Epithelial cell of prostate (primary cell): Measurements from ENCODE around the gene AQP6.

Source experiments
- DNase-seq: peaks from one replicate; pipeline ENCODE4 v3.0.0-alpha.2; 2011; ENCODE audit warnings: low read depth, low spot score
- H3K27ac ChIP-seq: fragments of 450-650 bp; 2 replicates; pipeline ENCODE4 v1.5.1; 2017; ENCODE audit warnings: mild to moderate bottlenecking

The AQP6 gene, protein sequence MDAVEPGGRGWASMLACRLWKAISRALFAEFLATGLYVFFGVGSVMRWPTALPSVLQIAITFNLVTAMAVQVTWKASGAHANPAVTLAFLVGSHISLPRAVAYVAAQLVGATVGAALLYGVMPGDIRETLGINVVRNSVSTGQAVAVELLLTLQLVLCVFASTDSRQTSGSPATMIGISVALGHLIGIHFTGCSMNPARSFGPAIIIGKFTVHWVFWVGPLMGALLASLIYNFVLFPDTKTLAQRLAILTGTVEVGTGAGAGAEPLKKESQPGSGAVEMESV

DNA sequence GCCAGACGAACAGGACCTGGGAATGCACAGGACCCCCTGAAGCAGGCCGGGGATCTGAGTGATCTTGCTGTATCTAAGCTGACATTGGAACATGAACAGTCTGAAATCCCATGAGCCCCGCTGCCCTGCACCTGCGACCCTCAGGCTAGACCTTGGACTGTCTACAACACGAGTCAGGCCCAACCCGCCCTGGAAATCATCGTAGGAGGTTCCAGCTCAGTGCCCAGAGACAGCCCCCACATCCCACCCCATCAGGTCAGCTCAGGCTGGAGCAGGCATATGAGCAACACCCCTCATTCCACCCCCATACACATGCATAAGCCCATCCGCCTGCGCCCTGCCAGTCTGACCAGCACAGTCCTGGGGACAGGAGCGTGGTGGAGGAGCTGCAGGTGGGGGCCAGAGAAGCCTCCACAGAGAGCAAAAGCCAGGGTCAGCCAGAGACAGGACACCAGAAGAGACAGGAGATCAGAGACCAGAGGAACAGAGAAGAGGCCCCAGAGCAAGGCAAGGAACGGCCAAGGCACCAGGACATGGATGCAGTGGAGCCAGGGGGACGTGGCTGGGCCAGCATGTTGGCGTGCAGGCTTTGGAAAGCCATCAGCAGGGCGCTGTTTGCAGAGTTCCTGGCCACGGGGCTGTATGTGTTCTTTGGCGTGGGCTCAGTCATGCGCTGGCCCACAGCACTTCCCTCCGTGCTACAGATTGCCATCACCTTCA is at the start of gene AQP6:
Gene AQP6 (plus strand): TSS at position 307 of the 720 bp plus-strand sequence. CDS start 227 bp downstream, at position 534.
- no peak for DNase-seq
- no peak within 1 kb of the TSS for H3K27ac ChIP-seq

DNA sequence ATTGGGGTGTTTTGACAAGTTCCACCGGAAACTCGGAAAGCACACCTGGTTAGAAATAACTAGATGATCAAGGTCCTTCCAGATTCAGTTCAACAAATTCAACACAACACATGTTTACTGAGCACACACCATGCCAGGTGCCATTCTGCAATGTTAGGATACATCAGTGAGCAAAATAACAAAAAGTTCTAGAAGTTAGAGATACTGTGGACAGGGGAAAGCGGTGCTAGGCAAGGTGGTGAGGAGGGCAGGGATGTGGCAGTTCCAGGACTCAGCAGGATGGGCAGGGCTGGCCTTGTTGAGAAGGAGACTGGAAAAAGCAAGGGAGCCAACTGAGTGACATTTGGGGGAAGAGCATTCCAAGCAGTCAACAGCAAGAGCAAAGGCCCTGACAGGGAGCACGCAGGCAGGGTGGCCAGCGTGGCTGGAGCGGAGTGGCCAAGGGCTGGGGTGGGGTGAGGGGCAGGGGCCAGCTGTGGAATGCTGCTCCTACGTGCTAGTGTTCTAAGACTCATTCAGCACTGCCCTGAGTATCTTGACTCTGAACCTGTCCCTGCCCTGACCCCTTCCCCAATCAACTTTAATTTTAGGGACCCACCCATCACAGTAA is 49.6 kb upstream of the AQP6 start:
- DNase-seq, result no peak
- no peak overlapping the region for H3K27ac ChIP-seq

DNA sequence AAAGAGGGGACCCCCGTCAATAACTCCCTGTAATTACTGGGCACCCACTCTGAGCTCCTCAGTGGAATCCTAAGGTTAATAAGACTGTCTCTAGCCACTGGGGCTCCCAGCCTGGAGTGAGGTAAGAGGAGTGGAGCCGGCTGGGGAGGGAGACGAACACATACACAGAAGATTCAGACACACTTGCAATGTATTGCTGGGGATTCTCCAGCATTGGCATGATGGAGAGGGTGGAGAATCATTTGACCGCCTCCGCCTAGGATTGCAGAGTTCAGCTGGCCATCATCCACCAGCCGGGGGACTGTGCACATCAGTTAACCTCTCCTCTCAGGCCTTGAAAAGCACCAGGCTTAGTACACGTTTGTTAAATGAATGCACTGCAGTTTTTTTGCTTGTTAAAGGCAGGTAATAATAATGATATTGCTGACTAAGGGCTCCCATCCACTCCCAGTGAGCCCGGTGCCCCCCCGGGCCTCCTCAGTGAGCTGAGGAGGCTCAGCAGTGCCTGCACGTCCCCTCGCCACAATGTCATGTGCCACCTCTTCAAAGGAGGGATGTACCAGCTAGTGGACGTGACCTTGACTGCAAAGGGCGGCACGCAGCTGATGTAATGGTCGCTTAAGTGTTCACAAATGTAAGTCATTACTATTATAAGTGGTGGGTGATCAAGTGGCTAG is 48.7 kb upstream of the AQP6 start:
- DNase-seq, result no peak
- H3K27ac ChIP-seq, result no peak overlapping the region

DNA sequence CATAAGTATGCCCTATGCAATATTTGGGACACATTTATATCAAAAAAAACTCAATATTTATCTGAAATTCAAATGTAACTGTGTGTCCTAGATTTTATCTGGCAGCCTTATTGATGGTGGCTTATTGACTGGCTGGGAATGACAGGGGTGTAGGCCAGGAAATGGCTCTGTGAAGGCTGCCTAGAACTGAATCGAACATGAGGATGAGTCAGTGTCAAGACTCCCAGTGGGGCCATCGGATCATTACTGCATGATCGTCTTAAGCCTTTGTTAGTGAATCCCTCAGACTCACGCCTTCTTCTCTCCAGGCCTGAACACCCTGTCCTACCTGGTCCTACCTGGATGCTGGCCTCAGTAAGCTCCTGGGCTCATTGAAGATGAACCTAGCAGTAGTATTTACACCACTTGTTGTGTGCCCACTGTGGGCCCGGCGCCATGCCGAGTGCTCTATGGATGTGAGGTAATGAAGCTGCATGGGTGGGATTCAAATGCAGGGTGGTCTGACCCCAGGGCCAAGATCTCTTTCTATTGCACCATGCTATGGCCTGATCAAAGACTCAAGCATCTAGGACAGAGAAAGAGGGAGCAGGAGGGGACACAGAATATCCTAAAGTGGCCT is 48.0 kb upstream of the AQP6 start:
- no peak for DNase-seq

DNA sequence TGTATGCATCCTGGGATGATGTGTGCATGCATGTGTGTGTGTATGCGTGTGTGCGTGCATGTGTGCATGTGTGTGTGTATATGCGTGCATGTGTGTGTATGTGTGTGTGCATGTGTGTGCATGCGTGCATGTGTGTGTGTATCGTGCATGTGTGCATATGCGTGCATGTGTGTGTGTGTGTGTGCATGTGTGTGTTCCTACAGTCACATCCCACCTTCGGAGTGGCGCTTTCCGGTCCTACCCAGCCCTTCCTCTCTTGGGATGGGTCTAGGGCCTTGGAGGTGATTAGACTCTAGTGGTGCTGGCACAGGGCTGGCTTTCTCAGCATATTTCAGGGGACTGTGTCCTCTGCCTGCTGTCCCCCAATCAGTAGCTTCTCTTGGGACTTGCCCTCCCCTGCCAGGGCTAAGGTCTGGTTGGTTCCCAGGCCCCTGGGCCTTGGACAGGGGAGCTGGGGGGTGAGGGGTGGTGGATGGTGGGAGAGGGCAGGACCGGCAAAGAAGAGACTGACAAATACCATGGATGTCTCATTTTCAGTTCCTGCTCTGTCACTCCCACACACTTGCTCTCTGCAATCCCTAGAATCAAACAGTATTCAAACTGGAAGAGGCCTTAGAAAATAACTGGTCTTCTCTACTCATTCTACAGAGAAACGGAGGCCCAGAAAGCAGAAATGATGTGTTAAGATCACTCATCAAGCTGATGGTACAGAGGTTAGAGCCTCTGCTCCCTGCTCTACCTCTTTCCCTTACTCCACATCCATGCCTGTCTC is 47.1 kb upstream of the AQP6 start:
- DNase-seq, result no peak
- H3K27ac ChIP-seq, result no peak overlapping the region

More for the DNA sequence above, 48.0 kb upstream of the AQP6 start:
- no peak overlapping the region for H3K27ac ChIP-seq

DNA sequence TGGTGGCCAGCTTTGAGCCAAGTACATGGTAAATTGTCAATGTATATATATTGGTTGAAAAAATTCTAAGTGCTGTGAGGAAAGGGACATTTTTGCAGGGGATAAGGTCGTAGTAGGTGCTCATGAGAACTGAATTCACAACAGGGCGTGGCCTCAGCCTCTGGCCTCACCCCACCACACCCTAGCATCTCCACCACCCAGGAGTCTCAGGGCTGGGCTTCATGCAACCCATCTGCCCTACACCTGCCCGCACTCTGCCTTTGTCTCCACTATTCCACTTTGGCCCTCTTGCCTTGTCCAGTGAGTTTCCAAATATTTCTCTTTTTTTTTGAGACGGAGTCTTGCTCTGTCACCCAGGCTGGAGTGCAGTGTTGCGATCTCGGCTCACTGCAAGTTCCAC is 44.3 kb upstream of the AQP6 start:
- no peak for DNase-seq
- H3K27ac ChIP-seq, result no peak overlapping the region

DNA sequence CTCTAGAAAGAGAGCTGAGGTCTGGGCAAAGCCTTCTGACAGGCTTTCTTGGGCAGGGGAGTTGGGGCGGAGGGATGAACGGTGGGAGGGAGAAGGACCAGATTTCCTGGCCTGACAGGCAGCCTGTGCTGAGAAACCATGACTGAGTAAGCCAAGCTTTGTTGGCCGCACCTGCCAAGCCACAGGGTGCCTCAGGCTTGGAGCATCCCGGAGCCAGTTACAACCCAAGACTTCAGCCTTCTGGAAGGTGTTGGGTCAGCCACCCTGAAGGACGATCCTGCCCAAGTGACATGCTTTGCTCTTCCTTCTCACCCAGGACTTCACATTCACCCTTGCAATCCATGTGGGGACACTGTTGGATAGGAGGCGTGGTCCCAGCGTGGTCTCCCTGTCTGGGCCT is 43.2 kb upstream of the AQP6 start:
- no peak overlapping the region for H3K27ac ChIP-seq
- DNase-seq, result no peak

DNA sequence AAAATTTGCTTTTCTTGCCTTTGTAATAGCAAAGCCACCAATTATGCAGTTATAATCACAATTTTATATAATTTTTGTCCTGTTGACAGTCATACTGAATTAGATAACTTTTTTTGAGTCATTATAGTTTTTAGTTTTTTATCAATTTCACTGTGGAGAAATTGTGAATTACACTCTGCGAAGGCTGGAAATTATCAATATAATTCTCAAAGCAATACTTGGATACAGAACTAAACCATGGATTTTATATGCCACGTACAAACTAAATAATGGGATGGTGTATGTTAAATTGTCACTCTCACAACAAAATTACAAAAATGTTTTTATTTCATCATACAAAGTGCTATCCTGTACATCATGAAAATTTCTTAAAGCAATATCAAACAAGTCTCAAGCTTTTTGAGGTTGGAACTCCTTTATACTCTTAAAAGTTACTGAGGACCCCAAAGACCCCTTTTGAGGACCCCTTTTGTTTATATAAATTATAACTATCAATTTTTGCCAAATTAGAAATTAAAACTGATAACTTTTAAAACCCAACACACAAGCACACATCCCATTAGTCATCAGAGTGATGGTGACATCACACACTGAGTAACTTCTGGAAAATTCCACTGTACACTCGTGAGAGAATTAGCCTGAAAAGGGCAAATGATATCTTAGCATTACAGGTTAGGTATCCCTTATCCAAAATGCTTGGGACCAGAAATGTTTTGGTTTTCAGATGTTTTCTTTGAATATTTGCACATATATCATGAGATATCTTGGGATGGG is 42.0 kb upstream of the AQP6 start:
- DNase-seq, result no peak
- H3K27ac ChIP-seq, result no peak overlapping the region

DNA sequence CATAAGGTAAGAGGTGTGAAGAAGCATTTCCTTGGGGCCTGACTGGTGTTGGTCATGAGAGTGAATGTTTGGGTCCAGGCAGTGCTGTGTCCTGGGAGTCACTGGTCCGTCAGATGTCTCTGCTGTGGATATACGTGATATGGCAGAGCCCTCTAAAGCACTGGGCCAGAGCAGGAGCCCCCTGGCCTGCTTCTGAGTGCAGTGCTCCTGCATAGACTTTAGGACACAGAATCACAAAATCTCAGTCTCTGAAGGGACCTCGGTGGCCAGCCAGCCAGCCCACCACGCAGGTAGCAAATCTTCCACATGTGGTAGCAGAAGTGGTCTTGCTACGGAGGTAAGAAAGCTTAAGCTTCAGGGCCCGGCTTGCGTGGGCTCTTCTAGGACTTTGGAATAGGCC is 40.7 kb upstream of the AQP6 start:
- H3K27ac ChIP-seq, result no peak overlapping the region
- no peak for DNase-seq

DNA sequence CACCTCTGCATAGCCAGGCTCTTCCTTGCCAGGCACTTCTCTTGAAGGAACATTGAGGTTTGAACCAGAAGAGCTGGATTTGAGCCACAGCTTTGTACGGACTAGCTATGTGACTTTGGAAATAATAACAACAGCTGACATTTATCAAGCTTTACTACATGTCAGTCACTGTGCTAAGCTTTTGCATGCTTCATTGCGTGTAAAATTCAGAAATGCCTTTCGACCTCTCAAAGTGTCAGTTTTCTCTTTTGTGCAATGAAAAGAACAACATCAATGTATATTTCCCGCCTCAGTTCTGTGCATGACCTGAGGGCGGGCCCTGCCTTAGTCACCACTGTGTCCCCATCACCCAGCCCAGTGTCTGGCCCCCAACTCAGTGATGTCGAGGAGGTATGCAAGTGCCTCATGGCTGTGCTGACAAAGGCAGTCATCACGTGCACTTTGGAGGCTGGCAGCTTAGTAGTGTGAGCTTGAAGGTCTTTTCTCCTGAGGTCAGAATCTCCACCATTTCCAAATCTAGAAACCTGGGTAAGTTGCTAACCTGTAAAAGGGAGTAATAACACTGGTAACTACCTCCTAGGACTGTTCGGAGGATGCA is 40.1 kb upstream of the AQP6 start:
- DNase-seq, result no peak
- H3K27ac ChIP-seq, result no peak overlapping the region

DNA sequence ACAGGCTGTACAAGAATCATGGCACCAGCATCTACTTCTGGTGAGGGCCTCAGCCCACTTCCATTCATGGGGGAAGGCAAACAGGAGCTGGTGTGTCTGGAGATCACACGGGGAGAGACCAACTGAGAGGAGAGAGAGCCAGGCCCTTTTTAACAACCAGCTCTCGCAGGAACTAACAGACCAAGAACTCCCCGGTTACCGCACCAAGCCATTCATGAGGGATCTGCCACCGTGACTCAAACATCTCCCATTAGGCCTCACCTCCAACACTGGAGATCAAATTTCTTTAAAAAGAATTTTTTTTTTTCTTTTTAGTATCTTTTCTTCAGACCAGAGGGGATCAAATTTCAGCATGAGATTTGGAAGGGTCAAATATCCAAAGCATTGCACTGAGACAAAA is 39.0 kb upstream of the AQP6 start:
- no peak overlapping the region for H3K27ac ChIP-seq
- no peak for DNase-seq

DNA sequence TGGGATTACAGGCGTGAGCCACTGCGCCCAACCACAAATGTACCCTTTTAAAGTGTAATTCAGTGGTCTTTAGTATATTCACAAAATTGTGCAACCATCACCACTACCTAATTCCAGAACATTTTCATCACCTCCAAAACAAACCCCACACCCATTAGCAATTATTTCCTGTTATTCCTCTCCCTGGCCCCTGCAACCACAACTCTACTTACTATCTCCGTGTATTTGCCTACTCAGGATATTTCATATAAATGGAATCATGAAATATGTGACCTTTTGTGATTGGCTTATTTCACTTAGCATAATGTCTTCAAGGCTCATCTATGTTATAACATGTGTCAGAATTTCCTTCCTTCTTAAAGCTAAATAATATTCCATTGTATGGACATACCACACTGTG is 38.2 kb upstream of the AQP6 start:
- H3K27ac ChIP-seq, result no peak overlapping the region
- no peak for DNase-seq

DNA sequence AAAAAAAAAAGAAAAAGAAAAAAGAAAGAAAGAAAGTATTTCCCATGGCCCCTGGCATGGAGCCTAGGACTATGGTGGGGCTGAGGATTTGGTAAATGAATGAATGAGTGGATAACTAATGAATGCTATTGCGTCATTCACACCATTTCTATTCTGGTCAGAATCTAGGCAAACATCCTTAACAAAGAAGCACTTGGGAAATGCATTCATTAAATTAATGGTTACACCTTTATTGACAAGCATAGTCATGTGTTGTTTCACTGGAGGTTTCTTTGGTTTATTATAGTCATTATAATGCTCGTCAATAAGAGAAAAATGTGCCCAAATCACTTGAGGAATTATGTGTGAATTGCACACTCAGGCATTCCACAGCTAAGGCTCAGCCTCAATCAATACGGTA is 35.8 kb upstream of the AQP6 start:
- H3K27ac ChIP-seq, result peak overlapping the region; percentile 81
- peak; percentile 27 for DNase-seq

DNA sequence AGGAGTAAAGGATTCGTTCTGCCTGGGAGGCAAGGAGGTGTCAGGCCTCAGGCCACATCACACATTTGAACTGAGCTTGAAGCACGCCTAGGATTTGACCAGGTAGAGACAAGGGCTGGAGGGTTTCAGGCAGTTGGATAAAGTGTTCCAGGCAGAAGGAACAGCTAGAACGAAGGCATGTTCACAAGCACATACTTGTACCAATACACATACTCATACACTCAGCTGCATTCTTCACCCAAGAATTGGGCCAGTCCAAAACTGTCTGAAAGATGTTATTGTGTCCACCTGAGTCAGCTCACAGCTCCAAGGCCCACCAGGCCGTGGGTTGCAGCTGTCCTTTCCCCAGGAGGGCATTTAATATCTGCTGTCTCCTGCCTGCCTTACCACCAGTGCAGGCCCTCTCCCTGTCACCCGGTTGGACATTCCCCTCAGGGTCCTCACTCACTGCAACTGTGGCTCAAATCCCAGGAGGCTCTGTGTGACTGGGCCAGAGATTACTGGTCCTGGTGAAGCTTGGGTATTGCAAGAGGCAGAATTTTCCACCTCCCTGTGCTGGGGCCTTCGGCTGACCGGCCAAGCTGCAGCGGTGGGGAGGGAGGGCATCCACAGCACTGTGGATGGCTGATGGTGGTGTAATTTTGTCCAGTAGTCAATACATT is 35.0 kb upstream of the AQP6 start:
- H3K27ac ChIP-seq, result peak overlapping the region; percentile 81
- peak; percentile 68 for DNase-seq

DNA sequence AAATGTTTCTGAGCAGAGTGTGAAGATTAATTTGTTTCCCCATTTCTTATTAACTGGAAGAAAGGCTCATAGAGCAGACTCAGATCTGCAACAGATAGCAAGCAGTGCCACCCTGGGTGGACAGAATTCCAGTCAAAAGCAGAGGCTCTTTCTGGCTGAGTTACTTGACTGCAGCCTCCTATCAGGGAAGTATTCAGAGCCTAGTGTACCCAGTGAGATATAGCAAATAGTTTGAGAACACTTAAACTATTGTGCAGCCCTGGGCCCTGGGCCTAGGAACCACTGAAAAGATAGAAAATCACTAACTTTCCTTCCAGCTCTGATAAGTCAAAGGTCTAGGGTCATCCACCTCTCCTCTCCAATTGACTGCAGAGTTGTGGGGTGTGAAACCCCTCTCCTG is 33.4 kb upstream of the AQP6 start:
- no peak for DNase-seq
- no peak overlapping the region for H3K27ac ChIP-seq

DNA sequence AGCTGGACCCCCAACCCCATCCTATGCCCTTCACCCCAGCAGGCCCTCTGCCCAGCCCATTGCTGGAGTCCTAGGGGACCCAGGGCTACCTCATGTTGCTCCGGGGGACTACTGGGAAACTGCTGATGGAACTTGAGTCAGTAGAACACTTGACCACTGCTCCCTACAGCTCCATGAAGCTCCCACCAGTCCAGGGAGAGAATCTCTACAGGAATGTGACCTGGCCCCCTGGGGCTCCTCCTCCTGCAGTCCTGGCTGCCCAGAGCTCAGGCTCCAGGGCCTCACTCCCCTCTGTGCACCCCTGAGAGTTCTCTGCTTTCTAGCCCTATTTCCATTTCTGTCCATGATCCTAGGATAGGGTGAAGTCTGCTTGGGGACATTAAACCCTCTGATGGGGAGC is 33.0 kb upstream of the AQP6 start:
- no peak for DNase-seq

DNA sequence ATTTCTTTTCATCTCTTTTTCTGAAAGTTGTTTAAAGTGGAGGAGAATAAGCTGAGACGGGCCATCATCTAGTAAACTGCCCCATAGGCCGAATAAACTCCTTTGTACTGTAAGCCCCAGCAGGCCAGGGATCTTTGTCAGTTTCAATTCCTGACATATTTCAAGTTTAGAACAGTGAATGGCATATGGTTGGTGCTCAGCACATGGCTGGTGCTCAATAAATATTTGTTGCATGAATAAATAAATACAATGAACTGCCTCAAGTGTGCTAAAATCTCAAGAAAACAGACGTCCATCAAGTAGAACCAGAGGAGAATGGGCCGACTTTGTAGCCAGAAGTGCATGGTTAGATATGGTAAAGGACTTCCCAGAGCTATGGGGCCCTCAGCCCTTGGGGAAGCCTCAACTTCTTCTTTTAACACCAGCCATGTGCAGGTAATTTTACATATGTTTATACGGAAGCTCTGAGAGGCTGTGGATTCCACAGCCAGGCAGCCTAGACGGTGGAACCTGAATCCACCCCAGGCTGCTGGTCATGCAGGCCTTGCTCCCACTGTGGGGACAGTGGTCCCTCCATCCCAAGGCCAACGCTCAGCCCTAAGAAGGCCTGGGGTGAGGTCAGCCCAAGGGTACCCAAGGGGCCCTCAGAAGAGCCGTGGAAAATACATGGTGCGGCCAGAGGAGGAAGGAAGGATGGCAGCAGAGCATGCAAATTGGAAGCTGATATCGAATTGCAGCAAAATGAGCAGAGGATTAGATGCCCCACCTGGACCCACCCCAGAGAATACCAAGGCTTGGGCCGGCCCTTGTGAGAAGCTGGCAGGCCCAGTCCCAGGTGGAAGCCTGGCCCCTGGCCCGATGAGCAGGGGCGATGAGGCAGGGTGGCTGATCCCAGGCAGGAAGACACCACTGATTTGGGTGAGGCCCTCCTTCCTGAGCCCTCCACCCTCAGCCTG is 30.9 kb upstream of the AQP6 start:
- no peak overlapping the region for H3K27ac ChIP-seq
- no peak for DNase-seq

More for the DNA sequence above, 33.0 kb upstream of the AQP6 start:
- H3K27ac ChIP-seq, result no peak overlapping the region
